ENCODE data around the gene ADARB2.

ADARB2 gene

GRCh38 chr10:1393481-1393880 is 343.8 kb downstream of the ADARB2 start:
- no peak overlapping the region for H3K27ac ChIP-seq
- TF ChIP-seq CTCF (IDR thresholded peaks at IDR 0.05), result no peak
- no peak for TF ChIP-seq ZFX (IDR thresholded peaks at IDR 0.05; ENCODE audit: borderline replicate concordance)

- H3K27ac ChIP-seq, result no peak overlapping the region
- TF ChIP-seq ZFX (IDR thresholded peaks at IDR 0.05; ENCODE audit: borderline replicate concordance), result no peak
- no peak for TF ChIP-seq CTCF (IDR thresholded peaks at IDR 0.05)
These were observed 345.2 kb downstream of the ADARB2 start for GRCh38 chr10:1392127-1392526.

- no peak for TF ChIP-seq CTCF (IDR thresholded peaks at IDR 0.05)
- TF ChIP-seq ZFX (IDR thresholded peaks at IDR 0.05; ENCODE audit: borderline replicate concordance), result no peak
- H3K27ac ChIP-seq, result no peak overlapping the region
These were observed 347.1 kb downstream of the ADARB2 start for GRCh38 chr10:1390200-1390599.

- TF ChIP-seq ZFX (IDR thresholded peaks at IDR 0.05; ENCODE audit: borderline replicate concordance), result no peak
- no peak for TF ChIP-seq CTCF (IDR thresholded peaks at IDR 0.05)
- no peak overlapping the region for H3K27ac ChIP-seq
These were observed 353.3 kb downstream of the ADARB2 start for GRCh38 chr10:1384026-1384425.

GRCh38 chr10:1382711-1383110 is 354.6 kb downstream of the ADARB2 start:
- H3K27ac ChIP-seq, result no peak overlapping the region
- no peak for TF ChIP-seq ZFX (IDR thresholded peaks at IDR 0.05; ENCODE audit: borderline replicate concordance)
- no peak for TF ChIP-seq CTCF (IDR thresholded peaks at IDR 0.05)

GRCh38 chr10:1381339-1381738 is 356.0 kb downstream of the ADARB2 start:
- TF ChIP-seq CTCF (IDR thresholded peaks at IDR 0.05), result no peak
- no peak for TF ChIP-seq ZFX (IDR thresholded peaks at IDR 0.05; ENCODE audit: borderline replicate concordance)
- H3K27ac ChIP-seq, result no peak overlapping the region

GRCh38 chr10:1380088-1380671 is 357.1 kb downstream of the ADARB2 start:
- TF ChIP-seq CTCF (IDR thresholded peaks at IDR 0.05) (no peak), ZFX (IDR thresholded peaks at IDR 0.05; ENCODE audit: borderline replicate concordance) (no peak)
- no peak overlapping the region for H3K27ac ChIP-seq
